Measurements from ENCODE around the gene GRAPL. TPM values are rescaled to one million over a fixed set of nuclear protein-coding genes. Genes with fewer than 3 reads are reported as not detected.
"Not testable (repeated sequence)": the region's sequence is repeated elsewhere in the genome, so short reads cannot be mapped to it uniquely, and the experiment has no call there.

Gene GRAPL
- total RNA-seq, 4 donors from 2014 or later, result 1.1 to 4.1 (median 2.8) TPM

GRCh38 chr17:19135391-19135790, 8.0 kb downstream of the GRAPL start:
- not testable (repeated sequence) for ATAC-seq (ENCODE audit: low FRiP score); DNase-seq (ENCODE audit: low spot score)

DNA sequence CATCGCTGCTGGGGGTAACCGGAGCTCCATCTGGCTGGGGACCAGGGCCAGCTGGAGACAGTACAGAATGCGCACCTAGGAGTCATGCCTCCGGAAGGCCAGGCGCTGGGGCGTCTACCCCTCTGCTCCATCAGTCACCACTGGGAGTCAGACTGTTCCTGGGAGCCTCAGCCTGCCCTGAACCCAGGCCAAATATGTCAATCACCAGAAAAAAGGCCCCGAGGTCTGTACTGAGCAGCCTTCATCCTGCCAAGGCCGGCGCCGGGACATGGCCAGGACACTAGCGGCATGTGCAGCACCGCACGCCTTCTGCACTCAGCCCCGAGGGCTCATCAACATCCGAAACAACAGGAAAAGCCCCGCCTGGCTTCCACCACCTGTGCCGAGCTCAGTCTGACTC, 8.7 kb downstream of the GRAPL start:
- not testable (repeated sequence) for DNase-seq (ENCODE audit: low spot score)
- ATAC-seq (ENCODE audit: low FRiP score), result peak; percentile 77

GRCh38 chr17:19136605-19137004, 9.2 kb downstream of the GRAPL start:
- not testable (repeated sequence) for DNase-seq (ENCODE audit: low spot score); ATAC-seq (ENCODE audit: low FRiP score)

- ATAC-seq (ENCODE audit: low FRiP score); DNase-seq (ENCODE audit: low spot score): not testable (repeated sequence)
These were observed 10.6 kb downstream of the GRAPL start for GRCh38 chr17:19137959-19138358.

GRCh38 chr17:19141366-19142155, 14.2 kb downstream of the GRAPL start:
- ATAC-seq (ENCODE audit: low FRiP score), result peak; percentile 92
- DNase-seq (ENCODE audit: low spot score), result not testable (repeated sequence)

- not testable (repeated sequence) for DNase-seq (ENCODE audit: low spot score)
- peak; percentile 40 for ATAC-seq (ENCODE audit: low FRiP score)
These were observed 15.0 kb downstream of the GRAPL start for GRCh38 chr17:19142419-19142818.

- ATAC-seq (ENCODE audit: low FRiP score); DNase-seq (ENCODE audit: low spot score): not testable (repeated sequence)
These were observed 15.8 kb downstream of the GRAPL start for GRCh38 chr17:19143097-19143777.

GRCh38 chr17:19144373-19144772, 17.0 kb downstream of the GRAPL start:
- not testable (repeated sequence) for DNase-seq (ENCODE audit: low spot score); ATAC-seq (ENCODE audit: low FRiP score)

GRCh38 chr17:19145471-19145870, 18.1 kb downstream of the GRAPL start:
- ATAC-seq (ENCODE audit: low FRiP score), result not testable (repeated sequence)

DNA sequence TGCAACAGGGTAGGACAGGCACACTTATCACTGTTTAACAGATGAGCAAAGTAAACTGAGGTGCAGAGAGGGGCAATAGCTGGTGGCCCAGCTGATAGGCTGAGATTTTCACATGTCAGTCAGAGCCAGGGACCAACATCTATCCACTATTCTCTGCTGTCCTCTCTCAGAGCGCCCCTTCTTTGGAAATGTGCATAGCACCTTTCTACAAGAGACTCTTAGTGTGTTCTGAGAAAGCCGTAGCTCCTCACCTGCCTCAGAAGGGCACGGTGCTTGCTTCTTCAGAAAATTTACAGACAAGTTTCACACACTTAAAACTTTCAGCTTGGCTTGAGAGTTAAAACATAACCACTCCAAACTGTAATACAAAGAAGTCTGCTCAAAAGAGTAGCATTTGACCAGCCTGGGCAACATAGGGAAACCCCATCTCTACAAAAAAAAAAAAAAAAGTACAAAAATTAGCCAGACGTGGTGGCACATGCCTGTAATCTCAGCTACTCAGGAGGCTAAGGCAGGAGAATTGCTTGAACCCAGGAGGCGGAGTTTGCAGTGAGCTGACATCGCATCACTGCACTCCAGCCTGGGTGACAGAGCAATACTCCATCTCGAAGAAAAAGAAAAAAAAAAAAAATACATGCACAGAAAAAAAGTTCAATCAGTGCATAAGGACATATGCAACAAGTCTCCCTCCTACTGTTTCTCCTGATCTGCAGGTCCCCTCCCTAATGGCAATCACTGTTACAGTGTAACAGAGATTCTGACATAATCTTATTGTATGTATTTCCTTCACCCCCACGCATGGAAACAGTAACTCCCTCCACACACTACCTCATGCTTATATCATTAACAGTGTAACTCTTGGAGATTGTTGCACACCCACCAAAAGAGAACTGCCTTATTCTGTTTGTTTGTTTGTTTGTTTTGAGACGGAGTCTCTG, 23.6 kb downstream of the GRAPL start:
- not testable (repeated sequence) for DNase-seq (ENCODE audit: low spot score)

More at GRCh38 chr17:19145471-19145870, 18.1 kb downstream of the GRAPL start:
- DNase-seq (ENCODE audit: low spot score), result not testable (repeated sequence)

GRCh38 chr17:19157628-19158027, 30.2 kb downstream of the GRAPL start:
- not testable (repeated sequence) for DNase-seq (ENCODE audit: low spot score)
- peak; percentile 35 for ATAC-seq (ENCODE audit: low FRiP score)

More for the DNA sequence above, 23.6 kb downstream of the GRAPL start:
- ATAC-seq (ENCODE audit: low FRiP score), result not testable (repeated sequence)

DNA sequence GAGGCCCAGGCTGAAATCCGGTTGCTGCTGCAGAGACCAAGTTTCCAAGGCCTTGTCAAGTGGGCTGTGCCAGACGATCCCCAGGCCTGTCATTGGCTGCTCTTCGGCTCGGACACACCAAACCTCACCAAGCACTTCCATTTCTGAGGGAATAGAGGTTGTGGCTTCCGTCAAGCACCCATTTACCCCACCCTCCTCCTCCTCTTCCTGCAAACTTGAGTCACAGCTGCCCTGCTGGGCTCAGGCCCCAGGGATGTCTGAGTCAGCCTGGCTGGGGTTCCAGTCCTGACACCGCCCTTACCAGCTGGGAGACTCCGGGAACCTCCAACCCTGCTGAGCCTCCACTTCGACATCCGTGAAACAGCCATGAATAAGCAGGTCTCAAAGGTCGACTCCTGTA, 31.1 kb downstream of the GRAPL start:
- ATAC-seq (ENCODE audit: low FRiP score), result peak; percentile 69
- DNase-seq (ENCODE audit: low spot score), result not testable (repeated sequence)

- not testable (repeated sequence) for ATAC-seq (ENCODE audit: low FRiP score); DNase-seq (ENCODE audit: low spot score)
These were observed 31.5 kb downstream of the GRAPL start for GRCh38 chr17:19158938-19159337.

GRCh38 chr17:19161308-19162107, 34.1 kb downstream of the GRAPL start:
- not testable (repeated sequence) for ATAC-seq (ENCODE audit: low FRiP score); DNase-seq (ENCODE audit: low spot score)

GRCh38 chr17:19162384-19163216, 35.2 kb downstream of the GRAPL start:
- peak; percentile 87 for ATAC-seq (ENCODE audit: low FRiP score)
- not testable (repeated sequence) for DNase-seq (ENCODE audit: low spot score)

DNA sequence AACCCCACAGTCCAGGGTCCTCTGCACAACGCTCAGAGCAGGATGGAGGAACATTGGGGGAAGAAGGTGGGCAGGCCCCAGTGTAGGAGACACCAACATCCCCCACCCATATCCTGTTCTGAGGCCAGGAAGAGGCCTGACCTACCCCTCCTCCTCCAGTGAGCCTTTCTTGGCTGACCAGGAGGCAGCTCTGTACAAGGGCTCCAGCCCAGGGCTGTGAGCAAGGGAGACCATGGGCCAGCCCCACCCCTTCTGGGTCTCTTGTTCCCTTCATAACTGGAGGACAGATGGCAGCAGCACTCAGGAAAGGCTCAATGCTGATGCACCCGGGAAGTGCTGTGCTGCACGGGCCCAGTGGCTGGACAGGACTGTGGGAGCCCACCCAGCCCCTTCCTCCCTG, 47.0 kb downstream of the GRAPL start:
- ATAC-seq (ENCODE audit: low FRiP score); DNase-seq (ENCODE audit: low spot score): not testable (repeated sequence)

- peak; percentile 85 for ATAC-seq (ENCODE audit: low FRiP score)
- DNase-seq (ENCODE audit: low spot score), result not testable (repeated sequence)
These were observed 48.0 kb downstream of the GRAPL start for GRCh38 chr17:19175410-19175809.

Measured in omental fat pad (tissue), 4 donors.